Cerebellar nuclear complex (tissue), 1 donor: ENCODE results near the gene LCN1.
"Not testable (repeated sequence)": the region's sequence is repeated elsewhere in the genome, so short reads cannot be mapped to it uniquely, and the experiment has no call there.

ENCODE experiments used
- DNase-seq, 2 experiments: peaks; one replicate each; lab custom pipeline; 2025; lab: John Stamatoyannopoulos, UW

LCN1 gene

GRCh38 chr9:135504262-135505243 lies 16.7 kb upstream of the LCN1 start:
- peak in 1 of 2 experiments; percentile 1 for DNase-seq

- no peak for DNase-seq
Measured at GRCh38 chr9:135505406-135506187, 15.6 kb upstream of the LCN1 start.

GRCh38 chr9:135506327-135507103 lies 14.7 kb upstream of the LCN1 start:
- DNase-seq: no peak

GRCh38 chr9:135507104-135508035 lies 13.9 kb upstream of the LCN1 start:
- DNase-seq: no peak

DNA sequence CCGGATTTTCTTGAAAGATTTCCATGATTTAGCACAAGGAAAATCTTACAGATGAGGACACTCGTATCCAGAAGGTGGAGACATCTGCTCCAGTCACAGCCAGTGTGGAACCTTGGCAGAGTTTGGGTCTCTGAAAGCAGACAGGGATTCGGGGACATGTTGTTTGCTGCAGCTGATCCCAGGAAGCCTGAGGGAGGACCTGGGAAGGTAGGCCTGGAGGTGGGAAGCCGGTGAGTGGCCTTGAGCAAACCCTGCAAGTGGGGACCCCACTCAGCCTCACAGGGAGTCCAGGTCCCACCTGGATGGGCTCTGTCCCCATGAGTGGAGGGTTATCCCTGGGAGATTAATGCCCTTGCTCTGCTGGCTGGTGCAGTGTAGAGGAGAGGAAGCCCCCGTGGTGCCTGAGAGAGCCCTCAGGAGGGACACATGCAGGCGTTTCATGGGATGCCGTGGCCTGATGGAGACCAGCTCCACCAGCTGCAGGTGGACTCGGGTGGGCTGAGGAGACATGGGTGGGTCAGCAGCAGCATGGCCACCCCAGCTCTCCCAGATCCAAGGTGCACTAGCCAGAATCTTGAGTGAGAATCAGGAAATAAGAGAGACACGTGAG lies 12.9 kb upstream of the LCN1 start:
- DNase-seq: no peak

- DNase-seq: no peak
Measured at GRCh38 chr9:135509458-135509857, 11.8 kb upstream of the LCN1 start.

GRCh38 chr9:135512241-135512603 lies 9.0 kb upstream of the LCN1 start:
- no peak for DNase-seq

DNA sequence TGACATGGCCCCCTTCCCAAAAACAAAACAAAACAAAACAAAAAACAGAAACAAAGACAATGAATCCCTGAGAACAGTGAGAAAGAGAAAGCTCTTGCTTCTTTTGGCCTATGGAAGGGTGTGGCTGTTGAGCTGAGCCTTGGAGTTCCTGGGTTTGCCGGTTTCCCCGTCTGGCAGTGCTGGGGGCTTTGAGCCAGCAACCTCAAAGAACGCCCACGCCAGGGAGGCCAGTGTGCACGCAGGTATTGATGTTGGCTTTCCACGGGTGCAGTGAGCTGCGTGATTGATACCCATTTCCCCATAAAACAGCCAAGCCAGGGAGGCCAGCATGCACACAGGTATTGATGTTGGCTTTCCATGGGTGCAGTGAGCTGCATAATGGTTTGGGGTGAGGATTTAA lies 8.3 kb upstream of the LCN1 start:
- DNase-seq: no peak

- no peak for DNase-seq
Measured at GRCh38 chr9:135513351-135513846, 7.8 kb upstream of the LCN1 start.

DNA sequence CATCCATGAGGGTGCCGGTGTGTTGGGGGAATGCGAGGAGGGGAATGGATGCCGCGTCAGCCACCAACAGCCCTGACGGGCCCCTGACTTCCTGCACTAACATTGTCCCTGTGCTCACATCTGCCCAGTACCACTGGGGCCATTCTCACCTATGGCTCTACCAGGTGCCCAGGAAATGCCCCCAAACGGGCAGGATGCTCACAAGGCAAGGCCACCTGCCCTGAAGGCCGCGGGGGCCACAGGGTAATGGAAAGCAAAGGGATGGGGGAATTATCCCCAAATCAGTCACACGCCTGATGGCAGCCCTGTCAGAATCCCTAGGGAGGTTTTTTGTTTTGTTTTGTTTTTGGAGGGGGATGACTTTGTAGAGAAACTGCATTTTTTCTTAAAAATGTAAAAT lies 7.3 kb upstream of the LCN1 start:
- not testable (repeated sequence) for DNase-seq

DNA sequence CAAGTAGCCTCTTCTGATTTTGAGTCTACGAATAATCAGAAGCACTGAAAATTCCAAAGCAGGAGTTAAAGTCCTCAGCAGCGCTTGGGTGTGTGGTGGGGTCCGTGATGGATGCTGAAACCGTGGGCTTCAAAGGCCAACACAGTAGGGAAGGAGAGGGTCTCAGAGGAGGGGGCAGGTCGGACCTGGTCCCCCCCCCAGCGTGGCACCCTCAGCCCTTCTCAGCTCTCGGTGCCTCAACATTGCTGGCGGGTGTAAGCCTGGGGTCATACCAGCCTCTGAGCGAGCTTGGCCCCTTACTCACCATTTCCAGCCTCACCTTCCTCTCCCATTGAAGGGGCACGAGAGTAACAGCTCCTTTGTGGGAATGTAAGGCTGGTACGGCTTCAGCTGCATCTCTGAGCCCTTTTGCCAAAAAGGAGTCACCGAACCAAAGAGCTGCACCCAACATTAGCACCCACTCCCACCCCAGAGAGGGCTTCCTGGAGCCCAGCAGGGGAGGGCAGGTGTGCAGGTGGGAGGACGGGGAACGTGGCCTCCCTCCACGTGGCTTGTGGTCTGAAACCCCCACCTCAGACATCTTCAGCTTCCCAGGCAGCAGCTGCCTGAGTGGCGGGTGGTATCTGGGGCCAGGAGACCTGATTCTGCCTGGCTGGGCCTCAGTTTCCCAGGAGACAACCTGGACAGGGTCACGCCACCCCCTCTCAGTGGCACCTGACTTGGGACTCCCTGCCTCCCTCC lies 6.7 kb upstream of the LCN1 start:
- DNase-seq: no peak

GRCh38 chr9:135515083-135515951 lies 5.9 kb upstream of the LCN1 start:
- DNase-seq: no peak

DNA sequence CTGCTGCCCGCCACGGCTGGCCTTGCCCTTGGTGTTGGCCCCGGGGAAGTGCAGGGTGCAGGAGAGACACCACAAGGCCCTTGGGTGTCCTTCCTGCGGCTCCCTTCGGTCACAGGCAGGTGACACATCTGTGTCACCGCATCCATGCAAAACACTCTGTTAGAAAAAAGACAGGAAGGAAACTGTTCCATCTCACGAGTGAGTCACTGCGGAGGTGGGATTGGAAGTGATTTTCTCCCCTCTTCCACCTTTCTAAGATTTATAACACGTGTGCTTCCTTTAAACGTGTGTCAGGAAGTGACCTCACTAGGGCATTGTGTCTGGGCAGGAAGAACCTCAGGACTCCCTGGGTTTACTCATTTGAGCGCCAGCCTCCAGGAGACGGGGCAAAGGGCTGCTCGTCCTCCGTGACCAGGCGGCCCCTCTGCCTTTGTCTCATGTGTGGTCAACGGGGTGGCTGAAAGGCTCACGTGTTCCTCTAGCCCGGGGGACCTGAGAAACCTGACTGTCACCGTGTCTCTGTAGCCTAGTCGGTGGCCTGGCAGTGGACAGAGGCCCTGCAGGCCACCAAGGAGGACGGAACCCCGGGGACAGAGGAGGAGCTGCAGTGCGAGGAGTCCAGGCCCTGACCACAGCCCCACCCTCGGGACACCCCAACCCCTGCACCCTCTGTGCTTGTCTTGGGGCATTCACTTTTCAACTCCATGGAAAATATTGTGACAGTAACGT lies 4.9 kb upstream of the LCN1 start:
- no peak for DNase-seq

GRCh38 chr9:135517407-135517822 lies 3.8 kb upstream of the LCN1 start:
- DNase-seq: no peak

- no peak for DNase-seq
Measured at GRCh38 chr9:135519179-135519971, 1.9 kb upstream of the LCN1 start.

- DNase-seq: no peak
Measured at GRCh38 chr9:135521608-135522095, 412 bp downstream of the LCN1 start.
